IPS-NIHi7 (cell line): ENCODE results near the gene HDGFL1.

Experiments
- DNase-seq: peaks from one replicate; pipeline ENCODE4 v3.0.0; 2012; ENCODE audit warnings: mixed read lengths; ENCODE audit errors: extremely low spot score

HDGFL1 gene

DNA sequence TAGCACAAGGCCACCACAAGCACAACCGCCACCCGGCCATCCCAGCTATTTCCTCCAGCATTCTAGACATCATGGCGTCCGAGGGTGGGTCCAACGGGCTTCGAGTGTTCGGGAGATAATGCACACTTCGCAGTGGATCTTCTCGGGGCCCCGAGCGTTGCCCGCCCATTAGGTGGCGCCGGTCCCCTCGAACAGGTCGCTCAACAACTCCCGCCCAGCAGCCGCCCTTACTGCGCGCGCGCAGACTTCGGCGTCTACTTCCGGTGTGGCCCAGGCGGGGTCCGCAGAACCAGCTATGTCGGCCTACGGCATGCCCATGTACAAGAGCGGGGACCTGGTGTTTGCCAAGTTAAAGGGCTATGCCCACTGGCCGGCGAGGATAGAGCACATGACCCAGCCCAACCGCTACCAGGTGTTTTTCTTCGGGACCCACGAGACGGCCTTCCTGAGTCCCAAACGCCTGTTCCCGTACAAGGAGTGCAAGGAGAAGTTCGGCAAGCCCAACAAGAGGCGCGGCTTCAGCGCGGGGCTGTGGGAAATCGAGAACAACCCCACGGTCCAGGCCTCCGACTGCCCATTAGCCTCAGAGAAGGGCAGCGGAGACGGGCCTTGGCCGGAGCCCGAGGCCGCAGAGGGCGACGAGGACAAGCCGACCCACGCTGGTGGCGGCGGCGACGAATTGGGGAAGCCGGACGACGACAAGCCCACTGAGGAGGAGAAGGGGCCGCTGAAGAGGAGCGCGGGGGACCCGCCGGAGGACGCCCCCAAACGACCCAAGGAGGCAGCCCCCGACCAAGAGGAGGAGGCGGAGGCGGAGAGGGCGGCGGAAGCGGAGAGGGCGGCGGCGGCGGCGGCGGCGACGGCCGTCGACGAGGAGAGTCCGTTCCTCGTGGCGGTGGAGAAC, at the start of gene HDGFL1:
Gene HDGFL1 (plus strand): TSS at position 286 of the 904 bp plus-strand sequence. CDS start 10 bp downstream, at position 296.
- DNase-seq, result no peak

DNA sequence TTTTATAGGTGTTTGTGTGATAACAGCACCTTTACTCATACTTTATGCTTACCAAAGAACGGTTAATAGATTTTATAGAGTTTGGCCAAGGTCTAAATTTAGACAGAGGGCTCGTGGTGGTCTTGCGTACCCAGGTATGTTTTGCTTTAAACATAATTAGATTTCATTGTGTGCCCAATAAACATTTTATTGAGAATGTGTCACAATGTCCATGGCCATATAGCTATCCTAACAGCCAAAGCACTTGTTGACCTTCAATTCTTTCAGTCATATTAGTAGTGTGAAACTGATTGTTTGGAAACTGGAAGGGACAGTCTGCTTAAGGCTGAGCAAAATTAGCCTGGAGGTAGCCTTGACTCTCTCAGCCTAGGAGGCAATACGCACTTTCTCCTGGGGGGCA, 48.3 kb upstream of the HDGFL1 start:
- no peak for DNase-seq

DNA sequence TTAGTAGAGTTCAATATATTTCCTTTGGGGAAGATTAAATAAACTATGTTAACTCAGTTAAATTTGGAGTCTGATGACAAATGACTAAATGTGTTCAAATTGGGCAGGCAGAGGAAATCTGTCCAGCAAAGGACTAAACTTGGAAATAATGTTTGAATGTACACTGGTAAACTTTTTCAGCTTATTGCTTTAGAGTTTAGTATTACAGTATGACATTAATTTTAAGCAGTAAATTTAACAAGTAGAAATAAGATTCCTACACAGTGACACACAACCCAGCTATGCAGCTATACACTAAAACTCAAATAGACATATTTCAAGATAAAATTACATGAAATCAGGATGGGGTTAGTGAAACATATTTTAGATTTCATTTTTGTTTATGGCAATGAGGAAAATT, 42.6 kb upstream of the HDGFL1 start:
- DNase-seq, result no peak

DNA sequence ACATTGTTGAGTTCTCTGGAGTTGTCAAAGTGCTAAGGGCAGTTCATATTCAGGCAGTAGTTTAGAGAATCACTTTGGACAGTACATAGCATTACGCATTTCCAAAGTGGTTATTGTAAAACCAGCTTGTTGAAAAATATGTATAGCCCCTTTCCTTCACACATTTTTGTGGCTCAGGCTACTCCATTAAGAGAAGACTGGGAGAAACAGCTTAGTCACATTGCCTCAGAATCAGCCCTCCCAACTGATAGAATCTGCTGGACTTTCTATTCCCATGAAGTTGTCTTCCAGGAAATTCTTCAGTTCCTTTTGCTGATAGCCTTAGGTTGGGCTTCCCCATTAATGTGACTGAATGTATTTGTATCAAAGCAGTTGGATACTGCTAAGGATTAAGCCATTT, 39.5 kb upstream of the HDGFL1 start:
- DNase-seq, result no peak

DNA sequence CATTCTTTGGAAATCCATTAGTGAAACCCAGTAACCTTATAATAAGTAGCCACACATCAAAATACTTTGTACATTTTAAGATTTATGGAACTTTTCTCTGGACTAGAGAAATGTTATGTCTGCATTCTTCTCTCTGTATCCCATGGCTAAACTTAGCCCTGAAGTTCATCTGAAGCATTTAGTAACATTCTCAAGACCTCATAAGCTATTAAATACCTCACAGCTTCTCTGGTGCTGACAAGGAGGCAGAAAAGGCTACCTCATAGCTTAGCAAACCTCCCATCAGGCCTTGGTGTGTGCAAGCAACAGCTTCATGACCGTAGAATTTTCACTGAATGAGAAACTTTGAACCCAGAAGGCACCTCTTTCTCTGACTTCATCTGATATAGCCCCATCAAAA, 38.9 kb upstream of the HDGFL1 start:
- no peak for DNase-seq

DNA sequence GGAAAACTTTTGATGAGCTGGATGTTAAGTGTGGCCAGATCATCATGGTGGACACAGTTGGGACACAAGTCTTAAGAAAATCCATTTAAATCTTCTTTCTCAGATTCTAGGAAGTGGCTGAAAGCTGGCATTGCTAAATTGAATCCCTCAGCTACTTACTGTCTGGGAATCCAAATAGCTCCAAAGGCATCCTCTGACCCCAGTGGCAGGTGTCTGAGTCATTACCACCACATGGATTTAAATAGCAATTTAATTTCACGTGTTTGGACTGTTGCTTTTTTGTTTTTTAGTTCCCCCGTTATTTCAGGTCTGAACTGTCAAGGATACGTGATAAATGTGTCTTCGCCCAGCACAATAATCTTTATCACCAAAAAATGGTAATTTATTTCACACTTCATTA, 33.2 kb upstream of the HDGFL1 start:
- no peak for DNase-seq

DNA sequence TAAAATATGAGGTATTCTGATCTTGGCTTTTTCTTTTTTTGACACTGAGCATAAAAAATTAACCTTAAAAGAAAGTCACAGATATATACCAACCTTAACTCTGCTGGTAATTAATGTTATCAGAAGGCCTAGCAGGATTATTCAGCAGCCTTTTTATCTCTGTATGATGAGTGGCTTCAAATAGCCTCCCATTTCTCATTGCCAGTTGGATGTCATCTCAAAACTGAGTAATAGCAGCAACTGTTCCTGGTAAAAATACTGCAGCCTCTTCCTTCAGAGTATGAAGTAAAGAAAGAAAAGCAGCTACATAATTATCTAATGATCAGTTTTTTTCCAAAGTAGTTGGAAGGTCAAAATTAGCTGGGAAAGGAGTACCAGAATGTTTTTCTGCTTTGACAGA, 24.9 kb upstream of the HDGFL1 start:
- no peak for DNase-seq

DNA sequence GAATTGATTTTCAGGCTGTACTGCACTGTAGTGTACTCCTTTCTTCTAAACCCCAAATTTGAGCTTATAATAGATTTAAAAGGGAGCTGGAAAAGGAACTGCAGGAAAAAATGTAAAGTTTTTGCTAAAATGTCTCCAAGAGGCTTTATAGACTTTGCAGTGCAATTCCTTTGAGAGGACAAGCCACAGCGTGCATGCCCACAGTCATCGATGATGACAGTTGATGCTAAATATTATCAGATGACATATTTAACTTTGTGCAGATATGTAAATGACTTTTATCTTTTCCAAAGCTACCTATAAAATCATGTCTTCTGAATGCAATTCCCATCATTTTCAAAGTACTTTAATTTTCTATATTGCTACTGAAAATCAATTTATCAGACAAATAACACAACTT, 24.3 kb upstream of the HDGFL1 start:
- DNase-seq, result no peak

DNA sequence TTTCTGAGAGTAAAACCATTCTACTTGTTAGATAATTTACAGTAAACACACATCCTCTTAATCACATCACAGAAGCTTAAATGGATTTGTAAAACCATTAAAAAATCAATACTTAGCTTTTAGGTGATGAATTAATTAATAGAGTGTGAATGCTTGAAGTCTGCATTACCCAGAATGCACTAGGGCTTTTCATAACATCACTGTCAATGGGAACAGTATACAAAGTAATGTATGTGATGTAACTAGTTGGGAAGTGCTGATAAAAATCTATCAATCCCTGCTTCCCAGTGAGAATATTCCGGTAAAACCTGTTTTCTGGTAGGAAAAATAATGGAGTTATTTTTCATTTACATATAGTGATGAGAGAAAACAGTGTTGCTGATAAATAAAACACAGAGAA, 23.1 kb upstream of the HDGFL1 start:
- DNase-seq, result no peak

DNA sequence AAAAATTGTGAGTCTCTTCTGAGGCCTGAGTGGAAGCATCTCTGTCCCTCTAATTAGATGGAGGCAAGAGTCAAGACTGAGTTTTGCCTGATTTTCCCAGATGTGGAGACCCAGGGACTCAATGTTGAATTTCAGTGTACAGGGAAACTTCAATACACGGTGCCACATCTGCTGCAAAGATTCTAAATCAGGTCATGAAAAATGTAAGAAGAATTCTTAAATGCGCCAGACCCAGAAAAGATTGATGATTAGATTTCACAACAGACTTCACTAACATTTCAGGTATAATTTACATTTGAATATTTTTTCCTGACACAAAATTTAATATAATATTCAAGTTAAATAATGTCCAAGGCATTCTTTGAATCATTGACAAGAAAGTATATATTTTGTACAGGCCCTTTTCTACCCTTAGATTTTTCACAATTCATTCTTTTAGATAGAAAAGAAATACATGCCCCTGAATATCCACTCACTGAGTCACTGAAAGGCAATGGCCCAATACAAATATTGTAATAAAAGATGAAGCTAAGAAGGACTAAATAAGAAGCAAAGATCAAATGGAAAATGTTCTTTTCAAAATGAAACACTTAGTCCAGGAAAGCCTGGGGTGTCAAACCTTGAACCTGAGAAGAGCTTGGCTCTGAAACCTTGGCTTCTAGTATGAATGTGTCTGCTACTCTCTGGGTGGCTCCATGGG, 18.2 kb upstream of the HDGFL1 start:
- no peak for DNase-seq

DNA sequence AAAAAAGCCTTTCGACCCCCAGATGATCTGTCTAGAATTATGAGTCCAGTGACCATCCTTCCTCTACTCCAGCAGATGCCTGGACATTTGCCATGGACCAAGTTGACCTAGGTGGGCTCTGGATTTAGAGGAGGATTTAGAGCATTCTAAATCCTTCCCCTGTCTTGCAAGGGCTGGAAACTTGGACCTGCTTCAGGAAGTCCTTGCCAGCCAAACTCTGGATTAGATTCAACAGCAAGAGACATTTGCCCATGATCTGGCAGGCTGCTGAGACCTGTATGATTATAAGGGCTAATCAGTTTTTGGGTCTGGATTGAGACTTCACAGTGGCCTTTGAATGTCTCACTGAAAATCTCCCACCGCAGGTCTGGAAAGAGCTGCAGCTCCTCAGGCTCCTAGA, 13.1 kb upstream of the HDGFL1 start:
- DNase-seq, result no peak

DNA sequence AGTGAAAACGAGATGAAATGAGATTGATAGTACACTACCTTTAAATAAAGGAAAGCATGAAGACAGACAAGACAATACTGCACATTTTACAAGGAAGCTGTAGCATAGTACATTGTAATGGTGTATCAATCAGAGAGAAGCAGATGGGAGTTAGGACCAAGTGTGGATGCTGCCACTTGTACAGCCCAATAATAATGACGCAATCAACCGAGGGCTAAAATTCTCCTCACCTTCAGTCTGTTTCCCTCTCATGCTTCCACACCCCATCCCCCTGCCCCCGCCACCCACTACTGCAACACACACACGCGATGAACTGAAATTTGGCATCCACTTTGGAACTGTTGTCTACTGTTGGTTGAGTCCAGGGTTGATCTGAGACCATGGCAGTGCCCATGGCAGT, 12.4 kb upstream of the HDGFL1 start:
- no peak for DNase-seq

DNA sequence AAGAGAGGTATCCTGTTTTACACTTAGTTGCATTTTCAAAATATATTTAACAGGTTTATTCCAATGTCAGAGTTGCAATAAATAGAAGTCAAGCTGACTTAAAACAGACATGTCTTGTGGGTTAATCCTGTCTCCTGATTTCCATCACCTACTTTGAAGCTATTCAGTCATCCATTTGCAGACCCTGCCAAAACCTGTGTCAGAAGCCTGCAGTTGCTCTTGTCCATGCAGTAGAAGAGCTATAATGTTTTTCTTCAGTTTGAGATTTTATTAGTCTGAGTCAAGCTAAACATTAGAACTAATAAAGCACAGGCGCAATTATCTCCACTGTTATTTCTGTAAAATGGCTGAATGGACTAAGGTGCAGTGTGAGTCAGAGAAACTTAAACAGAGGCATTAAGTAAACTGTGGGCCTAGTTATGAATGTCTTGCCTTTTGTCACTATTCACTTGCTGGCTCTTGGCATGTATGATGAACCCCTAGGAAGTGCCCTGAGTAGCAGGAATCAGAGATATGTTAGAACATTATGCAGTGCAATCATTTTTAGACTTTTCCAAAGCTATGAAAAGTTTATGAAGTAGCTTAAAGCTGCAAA, 11.0 kb upstream of the HDGFL1 start:
- DNase-seq, result no peak

DNA sequence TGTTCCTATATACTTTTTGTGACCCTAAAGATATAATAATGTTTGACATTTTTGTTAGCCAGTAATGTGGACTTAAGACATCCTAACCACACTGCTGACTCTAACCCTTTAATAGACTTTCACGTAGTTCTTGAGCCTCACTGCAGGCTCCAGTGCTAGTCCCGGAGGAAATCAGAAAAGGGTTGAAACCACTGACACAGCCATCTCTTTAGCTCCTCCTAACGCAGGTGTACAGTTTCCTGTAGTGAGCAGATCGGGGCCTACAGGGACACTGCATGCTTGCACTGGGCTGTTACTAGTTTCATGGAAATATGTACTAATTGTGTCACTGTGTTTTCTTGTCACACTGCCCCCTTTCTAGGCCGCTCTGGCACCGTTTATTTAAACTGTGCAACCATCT, 512 bp upstream of the HDGFL1 start:
- no peak for DNase-seq

DNA sequence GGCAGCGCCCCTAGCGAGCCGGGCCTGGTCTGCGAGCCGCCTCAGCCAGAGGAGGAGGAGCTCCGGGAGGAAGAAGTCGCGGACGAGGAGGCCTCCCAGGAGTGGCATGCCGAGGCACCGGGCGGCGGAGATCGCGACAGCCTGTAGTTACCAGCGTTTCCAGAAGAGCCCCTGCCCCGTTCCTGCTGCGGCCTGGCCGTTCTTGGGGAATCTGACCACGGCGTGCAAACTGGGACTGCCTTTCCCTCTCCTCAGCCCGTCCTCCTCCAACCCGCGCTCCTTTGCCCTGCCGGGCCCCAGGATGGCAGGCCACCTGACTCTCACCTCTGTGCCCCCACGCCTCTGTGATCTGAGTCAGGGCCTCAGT, 802 bp downstream of the HDGFL1 start:
- no peak for DNase-seq

DNA sequence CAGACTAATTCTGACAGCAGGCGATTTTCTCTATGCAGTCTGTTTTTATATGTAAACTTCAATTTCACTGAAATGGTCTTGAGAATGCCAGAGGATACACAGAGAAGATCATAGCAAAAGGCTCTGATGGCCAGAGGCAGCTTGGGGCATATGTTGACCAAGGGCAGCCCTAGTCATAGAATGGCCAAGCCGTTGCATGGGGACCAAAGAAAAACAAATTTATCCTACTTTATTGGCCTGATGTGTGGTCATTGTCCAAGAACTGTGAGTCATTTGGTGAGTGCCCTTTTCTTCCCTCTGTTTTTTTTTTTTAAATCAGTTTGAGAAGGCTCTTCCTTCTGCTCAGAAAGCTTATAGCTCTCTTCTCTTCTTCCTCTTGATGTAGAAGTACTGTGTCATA, 5.8 kb downstream of the HDGFL1 start:
- DNase-seq, result no peak

DNA sequence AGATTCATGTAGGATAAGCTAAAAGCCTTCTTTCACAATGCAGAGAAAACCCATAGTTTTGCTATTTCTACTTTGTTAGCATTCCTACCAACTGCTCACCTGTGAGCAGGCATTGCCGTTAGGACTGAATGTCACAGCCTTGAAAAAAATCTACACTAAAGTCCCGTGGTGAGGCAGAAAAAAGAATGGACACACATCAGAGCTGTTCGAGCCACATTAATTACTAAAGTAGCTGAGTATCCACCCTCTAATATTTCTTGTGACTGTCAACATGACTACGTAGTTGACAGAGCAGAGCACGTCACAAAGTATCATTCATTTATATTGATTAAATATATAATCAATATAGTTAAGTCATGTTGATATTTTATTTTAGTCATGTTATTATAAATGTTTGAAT, 10.1 kb downstream of the HDGFL1 start:
- DNase-seq, result no peak

DNA sequence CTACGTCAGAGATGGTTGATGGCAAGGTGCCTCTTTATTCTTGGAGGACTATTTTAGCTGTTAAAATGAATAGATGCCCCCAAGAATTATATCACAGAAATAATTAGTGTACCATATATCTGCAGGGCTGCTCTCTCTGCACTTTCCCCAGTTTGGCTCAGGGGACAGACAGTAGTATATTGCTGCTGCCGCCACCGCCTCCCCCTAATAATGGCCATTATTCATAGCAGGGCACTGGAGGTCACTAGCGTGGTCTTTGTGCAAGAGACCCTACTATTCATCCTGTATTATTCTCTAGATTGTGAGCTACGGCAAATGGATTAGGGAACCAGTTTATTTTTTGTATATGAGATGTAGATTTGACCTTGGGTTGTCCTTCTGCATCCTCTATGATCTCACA, 11.0 kb downstream of the HDGFL1 start:
- DNase-seq, result no peak

DNA sequence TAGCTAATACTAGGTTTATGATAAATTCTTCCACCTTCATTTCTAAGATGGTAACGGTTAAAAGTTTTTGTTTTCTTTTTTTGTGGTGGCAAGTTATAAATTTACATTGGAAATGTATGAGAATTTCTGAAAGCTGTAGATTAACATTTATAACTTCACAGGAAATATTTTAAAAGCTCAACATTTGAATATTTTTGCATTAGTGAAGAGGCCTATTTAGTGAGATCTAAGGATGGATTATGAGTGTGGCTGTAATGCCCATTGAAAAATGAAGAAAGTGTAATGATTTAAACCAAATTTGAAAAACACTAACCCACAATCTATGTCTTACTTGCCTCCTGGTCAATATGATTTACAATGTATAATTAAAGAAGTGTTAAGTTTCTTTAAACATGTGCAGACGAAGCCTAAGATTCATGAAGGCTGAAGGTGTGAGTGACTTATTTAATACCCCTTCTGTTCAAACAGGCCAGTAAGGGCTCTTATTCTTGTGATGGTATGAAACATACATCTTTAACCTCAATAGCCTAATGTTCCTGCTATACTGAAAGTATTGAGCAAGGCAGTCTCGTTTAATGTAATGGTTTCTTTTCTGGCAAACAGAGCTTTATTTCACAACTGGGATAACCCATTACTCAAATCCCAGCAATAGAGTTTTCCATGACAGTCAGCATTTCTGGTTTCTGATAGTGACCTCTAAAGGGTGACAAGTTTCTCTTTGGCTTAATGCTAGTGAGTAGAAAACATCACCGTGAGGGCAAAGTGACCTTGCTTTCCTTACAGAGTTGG, 13.2 kb downstream of the HDGFL1 start:
- no peak for DNase-seq

DNA sequence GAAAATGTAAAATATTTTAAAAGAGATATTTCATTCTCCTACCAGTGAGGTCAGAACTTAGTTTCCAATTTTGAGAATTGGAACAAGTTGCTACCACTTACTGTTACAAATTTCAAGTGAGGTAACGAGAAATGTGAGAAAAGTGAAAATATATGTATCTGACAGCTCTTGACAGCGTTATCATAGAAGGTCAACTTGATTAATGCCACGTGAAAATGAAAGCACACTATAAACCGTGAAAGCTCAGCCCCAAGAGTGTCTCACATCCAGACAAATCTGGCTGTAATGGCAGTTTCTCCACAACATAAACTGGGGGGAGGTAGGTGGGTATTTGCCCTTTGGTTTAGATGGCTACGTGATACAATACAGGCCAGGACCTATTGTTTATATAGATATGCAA, 13.9 kb downstream of the HDGFL1 start:
- no peak for DNase-seq

DNA sequence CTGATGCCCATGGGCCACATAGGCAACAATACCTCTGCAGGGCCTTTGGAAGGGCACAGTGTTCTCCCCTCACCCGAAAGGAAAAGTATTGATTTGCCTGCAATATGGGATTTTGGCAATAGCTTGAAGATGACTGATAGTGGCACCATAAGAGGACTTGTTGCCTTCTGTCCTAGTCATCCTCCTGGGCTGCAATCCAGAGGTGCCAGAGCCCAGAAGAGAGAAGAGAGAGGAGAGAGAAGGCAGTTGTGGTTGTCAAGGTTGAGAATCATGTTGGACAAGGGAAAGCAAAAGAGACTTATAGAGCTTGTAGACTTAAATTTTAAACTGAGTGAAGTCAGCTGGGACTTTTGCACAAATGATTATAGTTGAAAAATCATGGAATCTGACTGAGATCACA, 14.6 kb downstream of the HDGFL1 start:
- no peak for DNase-seq

DNA sequence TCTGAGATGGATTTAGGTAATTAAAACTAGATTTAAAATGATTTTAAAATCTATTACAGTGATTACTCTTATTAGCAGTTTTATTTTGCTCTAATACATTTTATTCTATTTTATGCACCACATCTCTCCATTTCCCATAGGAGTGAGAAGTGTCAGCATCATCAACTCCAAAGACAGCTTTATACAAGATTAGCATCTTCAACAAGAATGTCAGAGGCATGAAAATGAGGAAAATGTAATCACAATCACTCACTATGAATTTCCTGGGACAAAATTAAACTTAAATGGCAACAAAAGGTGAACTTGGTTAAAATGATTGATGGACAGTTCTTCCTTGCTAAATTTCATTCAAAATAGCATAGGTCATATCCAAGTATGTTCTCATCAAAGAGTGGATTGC, 19.8 kb downstream of the HDGFL1 start:
- DNase-seq, result no peak
